Urothelium cell line (cell line): ENCODE data around the gene QRFP.

Source experiments
- DNase-seq: peaks from one replicate; pipeline ENCODE4 v3.0.0; 2011; ENCODE audit warnings: low spot score, mixed read lengths
- FAIRE-seq: peaks from 2 replicates; lab custom pipeline; 2011; peaks lifted over from hg19 to GRCh38; lab: Jason Lieb, UNC

Gene QRFP

GRCh38 chr9:130874783-130875182, 21.8 kb downstream of the QRFP start:
- FAIRE-seq (no peak), DNase-seq (no peak)

- FAIRE-seq: no peak
- DNase-seq: no peak
Observed at GRCh38 chr9:130873966-130874365, 22.6 kb downstream of the QRFP start.

GRCh38 chr9:130872912-130873503, 23.6 kb downstream of the QRFP start:
- DNase-seq (no peak), FAIRE-seq (no peak)

GRCh38 chr9:130872508-130872907, 24.1 kb downstream of the QRFP start:
- no peak for FAIRE-seq

GRCh38 chr9:130872093-130872492, 24.5 kb downstream of the QRFP start:
- no peak for DNase-seq
- FAIRE-seq: no peak

More at GRCh38 chr9:130872508-130872907, 24.1 kb downstream of the QRFP start:
- no peak for DNase-seq

GRCh38 chr9:130871395-130872062, 25.1 kb downstream of the QRFP start:
- no peak for FAIRE-seq
- DNase-seq: no peak

GRCh38 chr9:130870491-130871381, 25.9 kb downstream of the QRFP start:
- no peak for DNase-seq
- FAIRE-seq: no peak

GRCh38 chr9:130869250-130869649, 27.4 kb downstream of the QRFP start:
- FAIRE-seq (no peak), DNase-seq (no peak)

- FAIRE-seq: no peak
Observed at GRCh38 chr9:130868230-130868629, 28.4 kb downstream of the QRFP start.

GRCh38 chr9:130867556-130867955, 29.1 kb downstream of the QRFP start:
- DNase-seq (no peak), FAIRE-seq (no peak)

More at GRCh38 chr9:130868230-130868629, 28.4 kb downstream of the QRFP start:
- DNase-seq: no peak

GRCh38 chr9:130866474-130866965, 30.1 kb downstream of the QRFP start:
- no peak for FAIRE-seq
- peak; percentile 76 for DNase-seq

- DNase-seq: no peak
- FAIRE-seq: no peak
Observed at GRCh38 chr9:130865921-130866320, 30.7 kb downstream of the QRFP start.

GRCh38 chr9:130864541-130864940, 32.1 kb downstream of the QRFP start:
- DNase-seq (no peak), FAIRE-seq (no peak)

- FAIRE-seq: no peak
- DNase-seq: no peak
Observed at GRCh38 chr9:130862747-130863146, 33.9 kb downstream of the QRFP start.

- FAIRE-seq (no peak), DNase-seq (no peak)
Observed at GRCh38 chr9:130862217-130862616, 34.4 kb downstream of the QRFP start.

- FAIRE-seq (no peak), DNase-seq (no peak)
Observed at GRCh38 chr9:130861372-130862180, 35.0 kb downstream of the QRFP start.

- peak; percentile 89 for DNase-seq
- FAIRE-seq: no peak
Observed at GRCh38 chr9:130860458-130861316, 35.9 kb downstream of the QRFP start.

- FAIRE-seq (no peak), DNase-seq (no peak)
Observed at GRCh38 chr9:130858739-130859705, 37.6 kb downstream of the QRFP start.
